HG02610 (cell line): ENCODE measurements around the gene ARHGAP12.
A peak's percentile ranks its signal among the peaks of the same experiment; 100 is the strongest.
"Not testable (repeated sequence)": the region's sequence is repeated elsewhere in the genome, so short reads cannot be mapped to it uniquely, and the experiment has no call there.

Source experiments
- ATAC-seq: cut with Tn5 transposase; IDR thresholded peaks from one replicate; pipeline ENCODE4 v1.9.1; 2021; ENCODE audit warnings: mild to moderate bottlenecking, moderate library complexity; ENCODE audit not compliant: unreplicated experiment

ARHGAP12 gene

DNA sequence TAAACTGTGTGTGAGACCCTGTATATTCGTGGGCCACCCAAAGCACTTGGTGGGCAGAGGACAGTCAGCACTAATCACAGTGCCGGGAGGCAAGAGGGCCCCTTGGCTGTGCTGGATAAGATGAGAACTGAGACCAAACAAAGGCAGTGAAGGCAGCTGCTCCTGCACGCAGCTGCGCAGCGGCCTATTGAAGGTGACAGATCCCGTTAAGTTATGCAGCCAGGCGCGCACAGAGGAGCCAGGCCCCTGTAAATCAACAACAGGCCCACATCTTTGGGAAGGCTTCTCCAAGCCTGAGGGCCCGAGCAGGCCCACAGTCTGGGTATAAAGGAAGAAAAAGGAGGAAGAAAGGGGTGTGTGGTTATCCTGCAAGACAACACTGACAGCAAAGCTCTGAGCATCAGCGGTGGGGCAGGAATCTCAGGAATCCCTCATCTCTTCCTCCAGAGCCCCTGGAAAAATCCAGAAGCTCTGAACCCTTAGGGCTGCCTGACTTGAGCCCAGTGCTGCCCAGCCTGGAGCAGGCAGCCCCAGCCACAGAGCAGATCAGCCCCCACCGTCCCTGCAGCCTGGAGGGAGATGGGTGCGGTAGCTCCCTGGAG lies 154.2 kb downstream of the ARHGAP12 start:
- ATAC-seq, result no peak

DNA sequence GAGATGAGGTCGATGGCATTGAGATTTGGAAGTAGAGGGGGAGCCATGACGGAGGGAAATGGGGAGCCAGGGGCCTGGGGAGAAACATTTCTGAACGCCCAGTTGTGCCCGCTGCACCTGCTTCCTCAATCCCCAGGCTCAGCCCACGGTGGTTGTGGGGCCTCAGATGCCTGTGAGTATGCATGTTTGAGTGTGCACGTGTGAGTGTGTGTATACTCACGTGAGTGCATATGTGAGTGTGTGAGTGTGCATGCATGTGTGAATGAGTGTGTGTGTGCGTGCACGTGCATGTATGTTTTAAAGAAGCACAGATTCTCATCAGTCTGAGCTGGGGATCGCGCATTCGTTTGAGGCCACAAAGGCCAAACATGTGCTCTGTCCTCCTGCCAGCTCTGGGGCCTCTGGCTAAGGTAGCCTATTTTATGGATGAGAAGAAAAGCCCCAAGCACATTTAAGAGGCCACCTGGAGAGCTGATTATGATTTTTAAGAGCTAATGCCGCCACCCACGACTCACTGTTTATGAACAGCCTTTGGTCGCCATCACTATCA lies 154.8 kb downstream of the ARHGAP12 start:
- ATAC-seq, result no peak

DNA sequence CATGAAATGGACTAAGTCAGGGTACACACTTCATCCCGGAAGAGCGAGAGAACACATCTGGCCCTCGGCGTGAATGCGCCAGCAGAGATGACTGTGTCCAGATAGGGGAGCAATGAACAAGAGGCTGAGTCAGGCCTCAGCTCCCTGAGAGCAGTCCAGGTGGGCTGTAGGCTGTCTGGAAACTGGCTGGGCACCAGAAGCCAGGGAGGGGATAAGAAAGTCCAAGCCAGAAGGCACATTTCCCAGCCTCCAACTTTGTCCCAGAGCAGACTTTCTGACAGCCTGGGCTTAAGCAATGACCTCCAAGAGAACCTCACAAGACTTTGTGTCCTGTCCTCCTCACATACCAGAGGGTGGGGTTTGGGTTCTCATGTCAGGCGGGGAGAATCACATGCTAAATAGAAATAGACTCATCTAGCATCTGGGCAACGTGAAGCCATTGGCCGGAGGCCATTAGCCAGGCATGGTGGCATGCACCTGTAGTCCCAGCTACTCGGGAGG lies 157.2 kb downstream of the ARHGAP12 start:
- ATAC-seq, result no peak

DNA sequence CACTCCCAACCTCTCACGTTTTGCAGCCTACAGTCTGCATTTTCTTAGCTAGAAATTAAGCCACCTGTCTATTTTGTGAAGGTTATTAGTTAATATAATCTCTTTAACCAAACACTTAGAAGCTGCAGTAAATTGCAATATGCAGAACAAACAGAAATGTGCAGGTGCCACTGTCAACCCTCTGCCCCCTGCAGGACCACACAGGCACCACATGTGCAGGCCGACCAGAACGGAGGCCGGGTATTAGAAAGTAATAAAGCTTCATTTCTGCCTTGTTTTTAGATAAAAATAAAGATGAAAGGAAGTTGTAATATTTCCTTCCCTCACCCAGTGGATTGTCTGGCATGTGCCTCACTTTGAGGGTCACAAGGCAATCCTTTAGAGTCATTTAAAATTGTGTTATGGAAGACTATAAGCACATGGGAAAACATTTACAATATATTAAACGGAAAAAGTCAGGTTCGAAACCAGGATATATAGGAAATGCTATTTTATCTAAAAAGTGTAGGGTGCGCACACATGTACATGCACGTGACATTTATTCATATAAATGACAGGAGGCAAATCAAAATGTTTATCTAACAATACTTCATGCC lies 158.2 kb downstream of the ARHGAP12 start:
- peak; percentile 70 for ATAC-seq

DNA sequence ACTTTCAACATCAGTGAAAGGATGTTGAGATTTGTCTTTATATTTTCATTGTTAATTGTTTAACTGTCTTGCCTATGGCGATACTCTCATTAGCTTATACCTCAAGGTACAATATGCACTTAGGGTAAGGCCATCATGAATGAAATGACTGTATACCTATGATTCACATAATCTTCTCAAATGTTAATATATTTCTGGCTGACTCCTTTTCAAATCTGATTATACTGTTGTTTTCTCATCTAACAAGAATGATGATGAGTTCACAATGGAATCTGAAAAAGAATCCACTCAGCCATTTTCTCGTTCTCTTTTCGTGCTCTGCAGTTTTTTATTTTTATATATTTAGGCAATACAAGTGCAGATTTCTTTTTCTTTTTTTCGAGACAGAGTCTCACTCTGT lies 159.1 kb downstream of the ARHGAP12 start:
- ATAC-seq, result no peak

DNA sequence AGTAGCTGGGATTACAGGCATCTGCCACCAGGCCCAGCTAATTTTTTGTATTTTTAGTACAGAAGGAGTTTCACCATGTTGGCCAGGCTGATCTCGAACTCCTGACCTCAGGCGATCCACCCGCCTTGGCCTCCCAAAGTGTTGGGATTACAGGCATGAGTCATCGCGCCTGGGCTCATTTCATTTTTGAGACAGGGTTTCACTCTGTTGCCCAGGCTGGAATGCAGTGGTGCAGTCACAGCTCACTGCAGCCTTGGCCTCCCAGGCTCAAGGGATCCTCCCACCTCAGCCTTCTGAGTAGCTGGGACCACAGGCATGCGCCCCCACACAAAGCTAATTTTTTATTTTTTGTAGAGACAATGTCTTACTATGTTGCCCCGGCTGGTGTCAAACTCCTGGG lies 159.7 kb downstream of the ARHGAP12 start:
- ATAC-seq, result not testable (repeated sequence)

DNA sequence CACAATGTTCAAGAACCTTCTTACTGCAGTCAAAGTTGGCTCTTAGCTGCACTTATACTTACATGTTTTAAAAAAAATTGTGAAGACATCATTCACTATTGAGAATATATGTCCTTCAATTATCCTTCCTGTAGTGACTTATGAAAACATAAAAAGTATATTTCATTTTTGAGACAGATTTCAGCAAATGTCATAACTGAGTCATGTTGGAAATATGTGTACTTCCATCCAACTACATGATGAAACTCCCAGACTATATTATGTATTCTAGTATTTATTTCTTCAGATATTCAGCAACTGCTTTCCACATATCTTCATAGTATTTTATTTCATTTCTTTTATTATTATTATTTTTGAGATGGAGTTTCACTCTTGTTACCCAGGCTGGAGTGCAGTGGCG lies 160.2 kb downstream of the ARHGAP12 start:
- ATAC-seq, result no peak

DNA sequence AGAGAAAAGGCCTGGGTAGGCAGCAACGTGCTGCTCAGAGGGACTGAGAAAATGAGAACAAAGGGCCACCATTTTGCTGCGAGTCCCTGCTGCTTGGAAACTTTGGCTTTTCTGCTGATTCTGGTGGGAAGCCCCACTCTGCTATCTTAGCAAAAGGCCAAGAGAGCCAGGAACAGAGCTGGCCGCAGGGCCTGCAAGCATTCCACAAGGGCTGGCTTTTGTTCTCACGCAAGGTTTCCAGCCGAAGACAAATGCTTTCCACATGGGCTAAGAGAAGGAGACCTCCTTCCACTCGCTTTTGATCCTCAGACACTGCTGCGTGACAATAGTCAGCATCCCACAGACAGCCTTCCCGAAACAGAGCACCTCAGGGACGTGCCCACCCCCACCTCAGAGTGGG lies 163.1 kb downstream of the ARHGAP12 start:
- no peak for ATAC-seq

DNA sequence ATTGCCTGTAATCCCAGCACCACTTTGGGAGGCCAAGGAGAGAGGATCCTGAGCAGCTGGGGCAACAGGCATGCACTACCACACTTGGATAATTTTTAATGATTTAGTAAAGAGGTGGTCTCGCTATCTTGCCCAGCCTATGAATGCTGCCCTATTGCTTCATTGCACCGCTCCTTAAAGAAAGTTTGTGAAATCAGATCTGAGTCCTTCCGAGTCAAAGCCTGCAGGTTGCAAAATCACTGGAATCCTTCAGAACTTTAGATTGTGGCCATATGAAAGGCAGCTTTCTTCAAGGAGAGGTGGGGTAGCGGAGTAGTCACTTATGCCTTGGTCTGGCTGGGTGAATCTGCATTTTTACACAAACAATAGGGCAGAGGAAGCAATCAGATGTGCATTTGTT lies 166.3 kb downstream of the ARHGAP12 start:
- ATAC-seq, result no peak

DNA sequence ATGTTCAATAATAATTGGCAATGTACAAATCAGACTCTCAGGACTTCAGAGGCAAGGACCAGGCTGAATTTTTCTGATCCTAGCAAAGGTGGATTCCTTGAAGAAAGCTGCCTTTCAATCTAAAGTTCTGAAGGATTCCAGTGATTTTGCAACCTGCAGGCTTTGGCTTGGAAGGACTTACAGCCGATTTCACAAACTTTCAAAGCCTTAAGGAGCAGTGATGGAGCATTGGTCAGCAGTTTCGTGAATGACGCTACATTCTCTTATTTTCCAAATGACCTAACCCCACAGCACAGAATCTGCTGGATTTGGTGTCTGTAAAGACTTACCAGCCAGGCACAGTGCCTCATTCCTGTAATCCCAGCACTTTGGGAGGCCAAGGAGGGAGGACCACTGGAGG lies 167.5 kb downstream of the ARHGAP12 start:
- no peak for ATAC-seq

DNA sequence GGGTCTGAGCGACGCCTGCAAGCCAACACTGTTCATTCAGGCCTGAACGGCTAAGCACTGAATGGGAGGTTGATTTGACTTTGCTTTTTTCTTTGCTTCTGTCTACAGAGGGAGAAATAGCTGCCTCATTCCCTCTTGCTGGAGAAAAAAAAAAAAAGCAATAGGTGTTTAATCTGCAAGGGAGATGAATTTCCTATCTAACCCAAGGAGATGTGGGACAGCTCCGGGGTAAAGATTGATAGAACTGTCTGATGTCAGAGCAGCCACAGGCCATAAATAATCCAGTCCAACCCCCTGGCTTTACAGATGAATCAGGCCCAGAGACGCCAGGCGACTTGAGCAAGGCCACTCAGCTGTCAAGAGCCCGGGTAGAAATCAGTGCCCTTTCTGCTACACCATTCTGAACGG lies 168.0 kb downstream of the ARHGAP12 start:
- ATAC-seq, result no peak

DNA sequence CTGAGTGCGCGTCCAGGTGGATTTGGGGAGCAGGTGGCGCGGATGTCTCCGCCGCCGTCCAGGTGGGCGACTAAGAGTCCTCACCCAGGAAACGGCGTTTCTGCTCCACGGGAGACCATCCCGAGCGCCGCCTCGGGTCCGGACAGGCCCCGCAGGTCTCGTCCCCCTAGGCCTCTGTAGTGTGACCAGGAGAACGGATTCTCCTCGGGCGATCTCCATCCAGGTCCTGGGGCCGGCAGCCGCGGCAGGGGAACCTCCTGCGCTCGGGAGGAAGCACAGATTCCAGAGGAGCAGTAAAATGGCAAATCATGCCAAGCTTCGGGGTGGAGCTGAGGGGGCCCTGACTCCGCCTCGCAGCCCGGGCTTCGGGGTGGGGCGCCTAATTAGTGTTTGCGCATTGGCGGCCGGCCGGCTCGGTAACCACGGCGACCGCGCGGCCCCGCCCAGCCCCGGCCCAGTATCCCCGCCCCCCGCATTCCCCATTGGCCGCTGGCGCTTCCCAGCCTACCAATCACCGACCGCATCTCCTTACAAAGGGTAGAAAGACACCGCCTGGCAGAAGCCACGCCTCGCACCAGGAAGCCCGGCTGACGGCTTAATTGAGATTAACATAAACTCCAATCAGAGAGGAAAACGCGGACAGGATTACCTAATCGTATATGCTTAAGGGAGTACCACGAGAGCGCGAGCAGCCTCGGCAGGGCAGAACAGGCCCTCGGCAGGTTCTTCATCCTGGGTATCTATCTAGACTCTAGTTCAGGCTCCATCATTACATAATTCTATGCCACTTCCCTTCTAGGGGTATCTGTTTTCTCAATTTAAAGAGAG lies 168.6 kb downstream of the ARHGAP12 start:
- peak; percentile 97 for ATAC-seq

DNA sequence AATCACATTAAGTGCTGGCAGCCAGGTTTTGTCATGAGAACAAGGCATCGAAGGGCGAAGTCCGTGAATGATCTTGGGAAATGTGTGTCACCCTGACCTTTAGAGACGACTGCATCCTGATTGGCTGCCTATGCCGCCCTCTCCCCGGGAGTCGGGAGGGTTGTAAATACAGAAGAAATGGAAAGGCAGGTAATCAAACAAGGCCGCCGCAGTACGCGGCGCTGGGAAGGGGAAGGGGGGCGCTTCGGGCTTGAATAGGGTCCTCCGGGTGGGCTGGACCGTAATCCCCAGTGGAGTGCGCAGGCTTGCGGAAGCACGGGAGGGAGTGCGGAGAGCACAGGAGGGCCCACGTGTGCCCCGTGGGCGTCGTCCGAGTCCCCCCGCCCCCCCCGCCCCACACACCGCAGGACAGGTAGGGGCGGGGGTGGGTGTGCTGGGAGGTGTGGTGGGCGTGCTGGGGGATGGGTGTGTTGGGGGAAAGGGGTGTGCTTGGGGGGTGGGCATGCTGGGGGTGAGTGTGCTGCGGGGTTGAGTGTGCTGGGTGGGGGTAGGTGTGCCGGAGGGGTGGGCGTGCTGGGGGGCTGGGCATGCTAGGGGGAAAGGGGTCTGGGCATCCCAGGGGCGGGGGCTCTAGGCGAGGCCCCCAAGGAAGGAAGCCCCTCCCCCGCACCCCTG lies 169.4 kb downstream of the ARHGAP12 start:
- no peak for ATAC-seq

DNA sequence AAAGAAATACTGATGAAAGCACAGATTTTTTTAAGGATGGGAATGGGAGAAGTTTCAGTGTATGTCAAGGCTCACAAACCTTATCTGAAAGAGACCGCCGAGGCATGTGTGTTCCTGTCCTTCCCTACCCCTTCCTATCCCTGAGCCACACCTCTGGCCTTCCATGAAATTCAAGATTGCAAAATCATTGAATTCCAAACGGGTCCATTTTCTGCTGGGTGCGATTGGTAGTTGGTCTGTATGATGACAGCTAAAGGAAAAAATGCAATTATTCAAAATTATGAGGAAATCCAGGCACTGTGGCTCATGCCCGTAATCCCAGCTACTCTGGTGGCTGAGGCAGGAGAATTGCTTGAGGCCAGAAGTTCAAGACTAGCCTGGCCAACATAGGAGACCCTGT lies 170.1 kb downstream of the ARHGAP12 start:
- ATAC-seq, result no peak

DNA sequence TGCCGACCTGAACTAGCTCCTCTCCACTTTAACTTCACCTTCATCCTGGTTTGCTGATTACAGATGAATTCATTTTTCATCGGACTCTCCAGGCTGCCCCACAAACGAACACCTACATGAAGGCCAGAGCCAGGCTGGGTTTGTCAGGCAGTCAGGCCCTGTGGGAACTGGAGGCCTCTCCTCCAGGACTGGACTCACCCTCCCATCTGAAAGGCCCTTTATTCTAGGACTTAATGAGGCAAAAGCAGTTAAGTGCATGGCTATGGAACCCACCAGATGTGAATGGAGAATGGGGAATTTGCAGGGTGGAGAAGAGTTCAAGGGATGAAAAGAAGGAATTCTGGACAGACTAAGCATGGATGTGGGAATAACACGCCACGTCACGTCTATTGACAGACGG lies 170.8 kb downstream of the ARHGAP12 start:
- ATAC-seq, result no peak

DNA sequence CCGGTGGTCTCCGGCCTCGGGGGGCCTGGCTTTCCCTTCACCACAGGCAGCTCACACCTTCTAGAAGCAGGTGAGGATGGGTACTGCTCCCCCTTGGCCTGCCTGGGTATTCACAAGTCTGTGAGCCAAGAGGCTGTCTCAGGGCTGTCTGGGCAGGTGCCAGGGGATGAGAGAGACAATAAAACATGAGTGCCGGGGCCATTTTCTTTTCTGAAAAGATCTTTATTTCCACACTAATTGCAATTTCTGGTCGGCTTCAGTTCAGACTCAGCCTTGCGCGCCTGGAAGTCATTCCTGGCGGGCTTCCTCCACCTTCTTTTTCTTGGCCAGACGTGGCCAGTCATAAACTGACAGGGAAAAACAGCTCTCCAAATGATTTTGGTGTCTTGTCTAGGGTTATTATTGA lies 171.2 kb downstream of the ARHGAP12 start:
- ATAC-seq, result no peak

DNA sequence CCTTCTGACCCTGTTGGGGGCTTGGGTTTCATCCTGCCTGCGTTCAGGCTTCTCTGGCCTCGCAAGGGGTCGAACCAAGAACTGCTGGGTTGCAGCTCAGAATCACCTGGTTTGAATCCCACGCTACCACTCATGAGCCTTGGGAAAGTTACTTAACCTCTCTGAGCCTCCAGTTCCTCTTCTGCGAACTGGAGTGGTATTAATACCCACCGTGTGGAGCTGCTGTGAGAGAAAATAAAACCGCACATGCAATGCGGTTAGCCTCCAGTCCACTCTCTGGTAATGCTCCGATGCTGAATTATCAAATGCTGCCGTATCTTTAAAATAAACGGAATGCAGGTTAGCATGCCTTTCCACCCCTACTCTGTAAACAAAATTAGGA lies 171.9 kb downstream of the ARHGAP12 start:
- ATAC-seq, result no peak

DNA sequence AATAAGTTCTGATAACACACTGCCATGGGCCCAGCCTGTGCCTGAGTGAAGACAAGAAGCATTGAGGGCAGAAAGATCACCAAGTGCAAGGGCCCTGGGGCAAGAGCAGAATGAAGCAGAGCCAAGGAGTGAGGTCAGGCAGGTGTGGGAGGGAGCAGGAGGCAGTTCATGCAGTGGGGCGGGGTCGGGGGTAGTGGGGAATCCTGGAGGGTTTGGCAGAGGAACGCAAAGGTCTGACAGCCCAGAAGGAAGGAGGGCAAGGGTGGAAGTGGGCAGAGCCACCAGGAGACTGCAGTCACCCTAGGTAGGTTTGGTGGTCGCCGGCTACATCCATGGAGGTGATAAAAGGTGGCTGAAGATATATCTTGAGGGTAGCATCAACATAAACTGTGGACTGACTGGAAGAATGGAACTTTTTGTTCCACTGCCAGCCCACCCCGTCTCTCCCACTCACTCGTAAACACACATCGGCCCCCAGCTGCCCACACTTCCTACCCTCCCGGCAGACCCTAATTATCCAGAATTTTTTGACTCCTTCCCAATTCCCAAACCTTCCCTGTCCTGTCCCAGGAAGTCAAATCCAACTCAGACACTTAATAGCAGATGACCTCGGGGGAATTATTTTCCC lies 172.4 kb downstream of the ARHGAP12 start:
- no peak for ATAC-seq
